ENCODE measurements around the gene AQP3. TPM values are rescaled to one million over a fixed set of nuclear protein-coding genes. Genes with fewer than 3 reads are reported as not detected.

Gene AQP3
- total and polyA plus RNA-seq, 2 of the 4 experiments (the other 2 are of a cell fraction), result 3.8 to 12.2 TPM

DNA sequence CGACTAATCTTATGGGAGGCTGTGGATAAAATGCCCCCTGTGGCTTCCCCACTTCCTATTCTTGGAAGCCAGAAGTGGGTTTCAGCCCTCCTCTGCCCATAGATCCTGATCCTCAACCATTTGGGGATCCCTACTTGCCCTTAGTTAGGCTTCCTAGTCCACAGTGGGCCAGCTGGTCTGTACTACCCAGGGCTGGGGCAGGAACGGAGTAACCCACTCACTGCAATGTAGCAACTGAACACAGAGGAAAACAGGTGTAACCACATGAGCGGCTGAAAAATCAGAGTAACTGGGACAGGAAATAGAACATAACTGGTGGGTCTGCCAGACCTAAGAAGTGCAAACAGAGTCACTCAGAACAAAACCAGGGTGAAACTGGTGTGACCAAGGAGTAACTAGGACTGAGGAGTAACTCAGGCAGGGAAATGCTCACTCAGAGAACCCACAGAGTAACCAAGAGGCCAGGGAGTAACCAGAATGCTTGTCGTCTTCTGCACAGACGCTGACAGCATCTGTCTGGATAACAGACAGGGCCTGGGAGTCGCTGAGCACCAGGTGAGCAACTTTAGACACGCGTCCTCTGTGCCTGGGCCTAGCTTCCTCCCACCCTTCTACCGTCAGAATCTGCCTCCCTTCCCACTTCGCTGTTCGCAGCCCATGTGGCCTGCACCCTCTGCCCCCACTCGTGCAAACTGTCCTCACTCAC is 1.0 kb downstream of the AQP3 start:
- no peak for TF ChIP-seq POLR2A (IDR thresholded peaks at IDR 0.05; ENCODE audit: low read depth, low read length)
- no peak for TF ChIP-seq MAZ (IDR thresholded peaks at IDR 0.05; ENCODE audit: borderline replicate concordance, low read depth, low read length)
- no peak for TF ChIP-seq RAD21 (IDR thresholded peaks at IDR 0.05; ENCODE audit: low read length)
- TF ChIP-seq NFE2L2 (IDR thresholded peaks at IDR 0.05; ENCODE audit: low read depth, low read length), result no peak
- TF ChIP-seq ELK1 (IDR thresholded peaks at IDR 0.05; ENCODE audit: borderline replicate concordance, low read depth, low read length), result no peak
- no peak for TF ChIP-seq FOS (IDR thresholded peaks at IDR 0.05; ENCODE audit: low read depth, low read length)
- no peak for TF ChIP-seq SMC3 (IDR thresholded peaks at IDR 0.05; ENCODE audit: low read depth, low read length)
- TF ChIP-seq BHLHE40 (IDR thresholded peaks at IDR 0.05; ENCODE audit: low read depth, low read length), result no peak
- no peak for TF ChIP-seq CTCF (conservative IDR thresholded peaks at IDR 0.05; ENCODE audit: low read depth, low read length)
- no peak for TF ChIP-seq CEBPB (IDR thresholded peaks at IDR 0.05; ENCODE audit: low read depth, low read length)
- no peak for TF ChIP-seq RFX5 (IDR thresholded peaks at IDR 0.05; ENCODE audit: low read depth, low read length)
- TF ChIP-seq, protein P1, sequence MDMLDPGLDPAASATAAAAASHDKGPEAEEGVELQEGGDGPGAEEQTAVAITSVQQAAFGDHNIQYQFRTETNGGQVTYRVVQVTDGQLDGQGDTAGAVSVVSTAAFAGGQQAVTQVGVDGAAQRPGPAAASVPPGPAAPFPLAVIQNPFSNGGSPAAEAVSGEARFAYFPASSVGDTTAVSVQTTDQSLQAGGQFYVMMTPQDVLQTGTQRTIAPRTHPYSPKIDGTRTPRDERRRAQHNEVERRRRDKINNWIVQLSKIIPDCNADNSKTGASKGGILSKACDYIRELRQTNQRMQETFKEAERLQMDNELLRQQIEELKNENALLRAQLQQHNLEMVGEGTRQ (IDR thresholded peaks at IDR 0.05; ENCODE audit: low read depth, low read length), result no peak
- Histone ChIP-seq H3K27me3 (ENCODE audit: control insufficient read depth, insufficient read depth, low read length) (no peaks in the 10 kb centered on the region), H2AK5ac (ENCODE audit: low read depth, low read length) (peak overlapping the region; percentile 84), H2AK9ac (replicated peaks; ENCODE audit: low read depth, low read length, poor library complexity) (no peak overlapping the region), H3K14ac (replicated peaks; ENCODE audit: low read depth, low read length) (peak overlapping the region; percentile 33; the same call in 1 of the 2 replicates), H3K36me3 (ENCODE audit: control insufficient read depth, insufficient read depth, low read length) (no peaks in the 10 kb centered on the region), H4K91ac (ENCODE audit: insufficient read depth, low read depth, low read length) (peak overlapping the region; percentile 30; the same call in 1 of the 2 replicates), H2AFZ (replicated peaks; ENCODE audit: low read length, poor library complexity) (peak overlapping the region; percentile 93), H3K4me1 (ENCODE audit: control insufficient read depth, insufficient read depth, low read length) (peaks cover 10% of the 10 kb centered on the region), H3K4ac (ENCODE audit: low read depth, low read length) (peak overlapping the region; percentile 51), H4K8ac (ENCODE audit: low read depth in 2 of 2, low read length in 2 of 2) (peak overlapping the region; percentile 4 to 34; a peak in 3 of 4 replicates), H3K4me2 (ENCODE audit: low read depth, low read length) (no peak overlapping the region; the same call in 1 of the 2 replicates), H3K27ac (ENCODE audit: insufficient read depth, low read length) (no peak overlapping the region), H3K9ac (ENCODE audit: low read depth, low read length) (no peak overlapping the region), H3K4me3 (ENCODE audit: insufficient read depth, low read depth, low read length) (no peak overlapping the region), H4K5ac (ENCODE audit: low read depth, low read length) (peak overlapping the region; percentile 40), H3K79me1 (ENCODE audit: low read depth in 1 of 2, low read length in 2 of 2) (no peaks in the 10 kb centered on the region), H3K9me3 (ENCODE audit: control insufficient read depth, insufficient read depth, low read length) (no peaks in the 10 kb centered on the region), H3K23ac (ENCODE audit: low read depth, low read length) (no peak overlapping the region), H4K20me1 (ENCODE audit: insufficient read depth, low read length) (no peaks in the 10 kb centered on the region), H2BK120ac (ENCODE audit: low read depth, low read length) (peak overlapping the region; percentile 80), H2BK15ac (ENCODE audit: low read depth, low read length) (peak overlapping the region; percentile 6; the same call in 2 of the 3 replicates), H3K18ac (ENCODE audit: low read depth, low read length) (peak overlapping the region; percentile 11; the same call in 1 of the 2 replicates), H2BK5ac (ENCODE audit: low read depth, low read length, poor library complexity, severe bottlenecking) (no peak overlapping the region), H3K56ac (ENCODE audit: extremely low read depth, insufficient read depth, low read length) (no peak overlapping the region), H2BK20ac (ENCODE audit: low read depth, low read length) (peak overlapping the region; percentile 61), H3K9me1 (ENCODE audit: insufficient read depth, low read length) (peaks cover 9% of the 10 kb centered on the region)
- intact Hi-C loops (cut with micrococcal nuclease), result no loop called here
- POLR2A ChIA-PET (ENCODE audit: unreplicated experiment), result no interaction called here
- 63% methylated on average over 6 of the region's 12 CpGs; no CpG with 5 or more reads in 1 of the 2 experiments for WGBS, 2 experiments (ENCODE audit: extremely low coverage in 2 of 2, insufficient read length in 1 of 2)
- in situ Hi-C loops (cut with MboI; ENCODE audit: low sequenced_read_pairs), result no loop called here
- ATAC-seq (ENCODE audit: low read depth) (peak; percentile 28), DNase-seq (no peak)
- CTCF ChIA-PET, result interaction anchor here (0.8 to 1.0 kb wide), 2 partner anchors 31 to 71 kb away, joined by 4 read pairs; no protein-coding TSS in a partner anchor
- dilution Hi-C loops (cut with HindIII; ENCODE audit: low sequenced_read_pairs, unreplicated experiment), result no loop called here
- BruUV-seq (replicated peaks), result no TSS peak
